ENCODE measurements around the gene ZNF516. TPM values are rescaled to one million over a fixed set of nuclear protein-coding genes. Genes with fewer than 3 reads are reported as not detected.

ZNF516 gene
- polyA plus RNA-seq, 2 of the 4 experiments (the other 2 are of a cell fraction), result 3.9 to 4.9 TPM

- ChIA-PET POLR2A (no interaction called here), CTCF (no interaction called here)
- WGBS (ENCODE audit: missing lambda C conversion rate), result 81% methylated on average over 20 of the region's 20 CpGs
- no peaks in the 10 kb centered on the region for H3K9me3 ChIP-seq
- no peak for FAIRE-seq
- no peak overlapping the region for H3K4me3 ChIP-seq
- no peak overlapping the region for H3K27ac ChIP-seq
- no peak for ATAC-seq
- H3K4me1 ChIP-seq, result no peaks in the 10 kb centered on the region
- no peak for TF ChIP-seq TP53 (CRISPR knock-in tag; IDR thresholded peaks at IDR 0.05)
- H3K4me2 ChIP-seq, result no peak overlapping the region
- DNase-seq (ENCODE audit: low read depth in 1 of 2, low spot score in 1 of 2), result no peak
Observed at GRCh38 chr18:76367168-76368125, 127.6 kb downstream of the ZNF516 start.

- ATAC-seq, result no peak
- Histone ChIP-seq H3K4me2 (no peak overlapping the region), H3K4me1 (no peaks in the 10 kb centered on the region), H3K4me3 (no peak overlapping the region), H3K9me3 (no peaks in the 10 kb centered on the region), H3K27ac (no peak overlapping the region)
- no peak for FAIRE-seq
- DNase-seq (ENCODE audit: low read depth in 1 of 2, low spot score in 1 of 2), result no peak
- 92% methylated on average over 10 of the region's 10 CpGs for WGBS (ENCODE audit: missing lambda C conversion rate)
- CTCF ChIA-PET, result no interaction called here
- TF ChIP-seq NFE2L2 (conservative IDR thresholded peaks at IDR 0.05; ENCODE audit: low read length) (no peak), RFX5 (IDR thresholded peaks at IDR 0.05) (no peak), MAFK (IDR thresholded peaks at IDR 0.05; ENCODE audit: partially characterized antibody) (no peak), TP53 (CRISPR knock-in tag; IDR thresholded peaks at IDR 0.05) (no peak), POLR2A (IDR thresholded peaks at IDR 0.05; ENCODE audit: low read length) (no peak), CBX2 (IDR thresholded peaks at IDR 0.05; ENCODE audit: borderline replicate concordance, low read depth) (no peak), CEBPB (IDR thresholded peaks at IDR 0.05) (no peak), PHF8 (IDR thresholded peaks at IDR 0.05; ENCODE audit: borderline replicate concordance, low read depth) (no peak), RARB (CRISPR knock-in tag; IDR thresholded peaks at IDR 0.05) (no peak), MYC (IDR thresholded peaks at IDR 0.05; ENCODE audit: borderline replicate concordance, low read length) (no peak), KDM5A (IDR thresholded peaks at IDR 0.05) (no peak), HOXA7 (CRISPR knock-in tag; IDR thresholded peaks at IDR 0.05) (no peak), HOXB5 (CRISPR knock-in tag; IDR thresholded peaks at IDR 0.05) (no peak), SMC3 (IDR thresholded peaks at IDR 0.05) (no peak), ZC3H11A (IDR thresholded peaks at IDR 0.05) (no peak), MAZ (IDR thresholded peaks at IDR 0.05; ENCODE audit: borderline replicate concordance, low read depth, low read length) (no peak)
- TF ChIP-seq, protein P1, sequence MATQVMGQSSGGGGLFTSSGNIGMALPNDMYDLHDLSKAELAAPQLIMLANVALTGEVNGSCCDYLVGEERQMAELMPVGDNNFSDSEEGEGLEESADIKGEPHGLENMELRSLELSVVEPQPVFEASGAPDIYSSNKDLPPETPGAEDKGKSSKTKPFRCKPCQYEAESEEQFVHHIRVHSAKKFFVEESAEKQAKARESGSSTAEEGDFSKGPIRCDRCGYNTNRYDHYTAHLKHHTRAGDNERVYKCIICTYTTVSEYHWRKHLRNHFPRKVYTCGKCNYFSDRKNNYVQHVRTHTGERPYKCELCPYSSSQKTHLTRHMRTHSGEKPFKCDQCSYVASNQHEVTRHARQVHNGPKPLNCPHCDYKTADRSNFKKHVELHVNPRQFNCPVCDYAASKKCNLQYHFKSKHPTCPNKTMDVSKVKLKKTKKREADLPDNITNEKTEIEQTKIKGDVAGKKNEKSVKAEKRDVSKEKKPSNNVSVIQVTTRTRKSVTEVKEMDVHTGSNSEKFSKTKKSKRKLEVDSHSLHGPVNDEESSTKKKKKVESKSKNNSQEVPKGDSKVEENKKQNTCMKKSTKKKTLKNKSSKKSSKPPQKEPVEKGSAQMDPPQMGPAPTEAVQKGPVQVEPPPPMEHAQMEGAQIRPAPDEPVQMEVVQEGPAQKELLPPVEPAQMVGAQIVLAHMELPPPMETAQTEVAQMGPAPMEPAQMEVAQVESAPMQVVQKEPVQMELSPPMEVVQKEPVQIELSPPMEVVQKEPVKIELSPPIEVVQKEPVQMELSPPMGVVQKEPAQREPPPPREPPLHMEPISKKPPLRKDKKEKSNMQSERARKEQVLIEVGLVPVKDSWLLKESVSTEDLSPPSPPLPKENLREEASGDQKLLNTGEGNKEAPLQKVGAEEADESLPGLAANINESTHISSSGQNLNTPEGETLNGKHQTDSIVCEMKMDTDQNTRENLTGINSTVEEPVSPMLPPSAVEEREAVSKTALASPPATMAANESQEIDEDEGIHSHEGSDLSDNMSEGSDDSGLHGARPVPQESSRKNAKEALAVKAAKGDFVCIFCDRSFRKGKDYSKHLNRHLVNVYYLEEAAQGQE (IDR thresholded peaks at IDR 0.05), result no peak
- POLR2A ChIA-PET, result no interaction called here
Observed at GRCh38 chr18:76365561-76365960, 129.5 kb downstream of the ZNF516 start.

DNA sequence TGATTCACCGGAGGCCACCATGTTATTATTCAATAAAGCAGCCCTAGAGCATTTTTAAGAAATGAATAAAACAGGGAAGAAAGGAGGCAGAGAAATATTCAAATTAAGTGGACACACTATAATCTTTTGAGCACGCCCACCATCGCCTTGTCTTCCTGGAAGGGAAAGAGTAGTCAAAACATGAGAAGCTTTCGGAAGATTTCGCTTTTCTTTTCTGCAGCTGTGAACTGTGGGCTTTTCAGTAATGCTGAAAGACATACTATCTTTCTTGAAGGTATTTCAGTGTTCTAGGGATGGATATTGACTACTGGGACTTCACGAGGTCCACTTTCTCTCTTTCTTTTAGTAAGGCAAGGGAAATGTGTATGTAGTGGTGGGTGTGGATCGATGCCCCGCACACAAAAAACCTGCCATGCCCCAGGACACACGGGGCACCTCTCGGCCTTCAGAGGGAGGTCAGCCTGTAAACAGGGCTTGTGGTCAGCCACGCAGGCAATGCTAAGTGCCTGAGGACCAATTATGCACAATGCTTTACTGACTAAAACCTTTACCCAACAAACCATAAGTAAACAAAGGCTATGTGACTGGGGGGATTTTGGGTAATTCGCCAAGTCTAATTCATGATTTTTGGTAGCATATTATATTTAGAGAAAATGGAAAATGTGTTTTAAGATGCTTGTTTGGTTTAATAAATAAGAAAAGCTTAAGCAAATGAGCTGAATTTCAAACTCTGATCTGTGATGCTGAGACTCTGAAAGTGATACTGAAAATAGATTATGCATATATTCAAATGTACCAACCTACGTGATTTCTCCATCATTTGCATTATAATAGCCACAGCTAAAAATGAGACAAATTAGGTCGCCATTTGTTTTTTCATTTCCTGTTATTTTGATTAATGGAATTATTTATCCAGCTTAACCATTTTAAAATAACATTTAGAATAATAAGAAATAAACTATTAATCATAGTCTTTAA, 130.5 kb downstream of the ZNF516 start:
- ChIA-PET CTCF (interaction anchor here (0.6 to 1.2 kb wide), 2 partner anchors 15 to 29 kb away, joined by 3 read pairs; no protein-coding TSS in a partner anchor), POLR2A (no interaction called here)
- WGBS (ENCODE audit: missing lambda C conversion rate), result 93% methylated on average over 14 of the region's 14 CpGs
- ATAC-seq, result no peak
- Histone ChIP-seq H3K27ac (no peak overlapping the region), H3K4me2 (no peak overlapping the region), H3K9me3 (no peaks in the 10 kb centered on the region), H3K4me1 (no peaks in the 10 kb centered on the region), H3K4me3 (no peak overlapping the region)
- no peak for DNase-seq (ENCODE audit: low read depth in 1 of 2, low spot score in 1 of 2)
- TF ChIP-seq CEBPB (IDR thresholded peaks at IDR 0.05) (no peak), NPAS2 (CRISPR knock-in tag; IDR thresholded peaks at IDR 0.05; ENCODE audit: borderline replicate concordance) (no peak)
- FAIRE-seq, result no peak

All from A549 (cell line).